Right ventricle myocardium superior (tissue), 1 donor: ENCODE measurements around the gene GAGE1. TPM values are rescaled to one million over a fixed set of nuclear protein-coding genes. Genes with fewer than 3 reads are reported as not detected.
"Not testable (repeated sequence)": the region's sequence is repeated elsewhere in the genome, so short reads cannot be mapped to it uniquely, and the experiment has no call there.

Experiments
- ATAC-seq: fragments of 200-7000 bp; cut with Tn5 transposase; one replicate; pipeline ENCODE4 v1.9.1; 2020; ENCODE audit warnings: mild to moderate bottlenecking; ENCODE audit not compliant: poor library complexity
- DNase-seq: peaks from one replicate; pipeline ENCODE4 v3.0.0-alpha.2; 2020
- intact Hi-C: fragments of 100-400 bp; cut with DNase I; formaldehyde crosslinking; loops from one replicate; pipeline ENCODE4 v1.11.2; 2022
- long read RNA-seq: library from polyadenylated mRNA; unstranded; transcript quantifications from one replicate; pipeline ENCODE4 v2.0.0, GENCODE V29; 2021
- total RNA-seq: library from RNA; stranded (reverse); fragmentation: NEBNext Ultra II Directional; extraction: Animal tissue kit (Norgen Biotek cat#: 25700); gene quantifications from one replicate; pipeline ENCODE4 v1.2.1, GENCODE V29; 2021
- donor health status: DM: no; HTN: yes; CAD: no; lungs with severe emphysema.

GAGE1 gene, protein sequence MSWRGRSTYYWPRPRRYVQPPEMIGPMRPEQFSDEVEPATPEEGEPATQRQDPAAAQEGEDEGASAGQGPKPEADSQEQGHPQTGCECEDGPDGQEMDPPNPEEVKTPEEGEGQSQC
- not detected for total RNA-seq
- long read RNA-seq = 0 reads

- intact Hi-C loops, ATAC-seq, DNase-seq: not testable (repeated sequence)
These were observed at the start of gene GAGE1 for GRCh38 chrX:49598720-49599119. GAGE1 (plus strand) TSS chrX:49599020; CDS start chrX:49600175, 1,155 bp downstream.

- DNase-seq, ATAC-seq, intact Hi-C loops: not testable (repeated sequence)
These were observed 47.8 kb upstream of the GAGE1 start, which contains the start of gene GAGE12E for GRCh38 chrX:49550989-49551388. GAGE12E (plus strand) TSS chrX:49551289; CDS start chrX:49552444, 1,155 bp downstream.

DNA sequence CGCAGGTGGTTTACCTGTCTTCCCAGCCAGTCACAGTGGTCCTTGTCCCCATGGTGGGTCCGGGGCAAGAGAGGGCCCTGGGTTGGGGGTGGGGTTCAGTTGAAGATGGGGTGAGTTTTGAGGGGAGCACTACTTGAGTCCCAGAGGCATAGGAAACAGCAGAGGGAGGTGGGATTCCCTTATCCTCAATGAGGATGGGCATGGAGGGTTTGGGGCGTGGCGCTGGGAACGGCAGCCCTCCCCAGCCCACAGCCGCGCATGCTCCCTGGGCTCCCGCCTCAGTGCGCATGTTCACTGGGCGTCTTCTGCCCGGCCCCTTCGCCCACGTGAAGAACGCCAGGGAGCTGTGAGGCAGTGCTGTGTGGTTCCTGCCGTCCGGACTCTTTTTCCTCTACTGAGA, 38.3 kb upstream of the GAGE1 start, which contains the start of gene GAGE12F:
Gene GAGE12F, plus strand, starts transcription at position 301 of the 400 bp plus-strand sequence. CDS start 1,155 bp downstream, outside the sequence.
- ATAC-seq, intact Hi-C loops, DNase-seq: not testable (repeated sequence)

DNA sequence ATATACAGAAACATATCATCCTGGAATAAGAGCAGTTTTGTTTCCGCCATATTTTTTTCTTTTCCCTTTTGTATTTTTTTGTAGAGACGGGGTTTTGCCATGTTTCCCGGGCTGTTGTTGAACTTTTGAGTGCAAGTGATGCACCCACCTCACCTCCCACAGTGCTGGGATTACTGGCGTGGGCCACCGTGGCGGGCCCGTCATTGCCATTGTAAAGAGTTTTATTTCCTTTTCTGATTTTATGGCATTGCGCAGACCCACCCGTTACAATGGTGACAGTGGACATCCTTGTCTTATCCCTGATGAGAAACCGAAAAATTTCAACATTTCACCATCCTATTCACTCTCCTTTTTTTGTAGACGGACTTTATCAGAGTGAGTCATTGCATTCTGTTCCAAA, 30.1 kb upstream of the GAGE1 start:
- intact Hi-C loops, ATAC-seq: not testable (repeated sequence)
- DNase-seq = peak; percentile 25

- ATAC-seq, DNase-seq, intact Hi-C loops: not testable (repeated sequence)
These were observed 29.7 kb upstream of the GAGE1 start for GRCh38 chrX:49569152-49569551.

- intact Hi-C loops, ATAC-seq, DNase-seq: not testable (repeated sequence)
These were observed 28.7 kb upstream of the GAGE1 start, which contains the start of gene GAGE12G for GRCh38 chrX:49570100-49570499. GAGE12G (plus strand) TSS chrX:49570400; CDS start chrX:49571555, 1,155 bp downstream.

DNA sequence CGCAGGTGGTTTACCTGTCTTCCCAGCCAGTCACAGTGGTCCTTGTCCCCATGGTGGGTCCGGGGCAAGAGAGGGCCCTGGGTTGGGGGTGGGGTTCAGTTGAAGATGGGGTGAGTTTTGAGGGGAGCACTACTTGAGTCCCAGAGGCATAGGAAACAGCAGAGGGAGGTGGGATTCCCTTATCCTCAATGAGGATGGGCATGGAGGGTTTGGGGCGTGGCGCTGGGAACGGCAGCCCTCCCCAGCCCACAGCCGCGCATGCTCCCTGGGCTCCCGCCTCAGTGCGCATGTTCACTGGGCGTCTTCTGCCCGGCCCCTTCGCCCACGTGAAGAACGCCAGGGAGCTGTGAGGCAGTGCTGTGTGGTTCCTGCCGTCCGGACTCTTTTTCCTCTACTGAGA, 19.2 kb upstream of the GAGE1 start, which contains the start of gene GAGE12H:
Gene GAGE12H, plus strand, starts transcription at position 301 of the 400 bp plus-strand sequence. CDS start 1,155 bp downstream, outside the sequence.
- DNase-seq, ATAC-seq, intact Hi-C loops: not testable (repeated sequence)

GRCh38 chrX:49589196-49589595, 9.6 kb upstream of the GAGE1 start, which contains the start of gene GAGE2A:
GAGE2A (plus strand) TSS chrX:49589496; CDS start chrX:49590651, 1,155 bp downstream.
- ATAC-seq, intact Hi-C loops, DNase-seq: not testable (repeated sequence)

GRCh38 chrX:49589769-49590478, 8.9 kb upstream of the GAGE1 start:
- intact Hi-C loops, ATAC-seq: not testable (repeated sequence)
- peak; percentile 29 for DNase-seq

GRCh38 chrX:49590488-49590887, 8.3 kb upstream of the GAGE1 start:
- intact Hi-C loops, ATAC-seq, DNase-seq: not testable (repeated sequence)

DNA sequence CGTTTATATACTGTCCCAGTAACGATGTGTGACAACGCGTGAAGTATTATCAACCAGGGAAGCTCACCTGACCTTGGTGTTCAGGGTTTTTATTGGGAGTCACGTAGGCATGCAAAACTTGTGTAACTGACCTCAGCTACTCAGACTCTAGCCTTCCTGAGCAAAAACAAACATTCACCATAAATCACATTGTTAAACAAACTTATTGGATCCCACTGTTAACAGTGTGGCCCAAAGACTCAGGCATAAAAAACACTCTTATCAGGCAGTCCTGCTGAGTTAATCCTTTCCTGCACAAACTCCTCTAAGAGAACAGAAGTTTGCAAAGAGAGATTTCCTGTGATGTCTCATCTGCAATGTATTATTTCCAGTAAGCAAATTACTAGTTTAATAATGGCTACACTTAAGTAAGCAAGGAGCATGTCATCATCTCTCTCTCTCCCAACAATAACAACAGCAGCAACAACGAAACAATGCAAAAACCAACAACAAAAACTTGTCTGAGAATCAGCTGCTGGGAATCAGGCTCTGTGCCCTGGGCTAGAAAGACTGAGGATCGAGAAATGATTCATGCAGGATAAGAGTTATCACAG, 12.0 kb downstream of the GAGE1 start:
- DNase-seq (no peak), ATAC-seq (no peak)
- intact Hi-C loops = no loop called here

GRCh38 chrX:49618574-49618973, 19.8 kb downstream of the GAGE1 start:
- no peak for DNase-seq
- ATAC-seq = no peak
- intact Hi-C loops = no loop called here

GRCh38 chrX:49627086-49627777, 28.4 kb downstream of the GAGE1 start:
- no peak for ATAC-seq
- DNase-seq = no peak
- intact Hi-C loops = no loop called here

DNA sequence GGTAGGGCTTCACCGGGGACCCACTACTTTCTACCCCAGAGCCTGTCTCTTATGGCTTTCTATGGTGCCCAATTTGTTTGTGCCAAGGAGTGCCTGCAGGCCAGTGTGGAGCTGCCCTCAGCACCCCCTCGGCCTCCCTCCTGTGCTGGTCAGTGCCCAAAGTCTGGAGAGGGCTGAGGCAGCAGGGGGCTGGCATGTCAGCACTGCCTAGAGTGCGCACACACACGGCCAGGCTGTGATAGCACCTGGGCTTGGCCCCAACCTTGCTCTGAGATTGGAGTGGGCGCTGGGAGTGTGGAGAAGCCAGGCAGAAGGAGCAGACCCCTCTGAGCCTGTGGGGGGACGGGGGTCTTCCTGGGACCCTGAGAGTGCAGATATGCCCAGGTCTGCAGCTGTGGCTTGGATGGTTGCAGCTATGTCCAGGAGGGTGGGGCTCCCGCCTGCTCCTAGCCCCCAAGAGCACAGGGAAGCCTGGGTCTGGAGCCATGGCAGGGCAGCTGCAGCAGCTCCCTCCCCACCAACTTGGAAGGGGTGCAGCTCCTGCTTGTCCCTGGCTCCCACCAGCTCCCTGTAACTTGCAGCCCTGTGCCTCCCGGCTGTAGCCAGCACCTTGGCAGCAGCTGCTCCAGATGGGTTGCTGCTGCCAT, 46.3 kb downstream of the GAGE1 start:
- ATAC-seq = no peak
- intact Hi-C loops = no loop called here
- DNase-seq = no peak

- DNase-seq (no peak), ATAC-seq (no peak)
- intact Hi-C loops = no loop called here
These were observed 57.7 kb downstream of the GAGE1 start for GRCh38 chrX:49656533-49656932.
